IMR-90 (cell line): ENCODE results near the gene RET. TPM values are rescaled to one million over a fixed set of nuclear protein-coding genes. Genes with fewer than 3 reads are reported as not detected.

Experiments used
- ATAC-seq: fragments of 200-7000 bp; cut with Tn5 transposase; 2 replicates; pipeline ENCODE4 v1.9.1; 2020; ENCODE audit warnings: low read depth, mild to moderate bottlenecking, moderate library complexity
- BruUV-seq: library from RNA; stranded (reverse); fragments of 400-500 nt; replicated peaks from 2 replicates; lab custom pipeline; 2021; lab: Mats Ljungman, UMichigan
- CTCF ChIA-PET: fragments of 300-600 bp; formaldehyde crosslinking; extraction: SDS; loops from one replicate; lab custom pipeline; 2021; ENCODE audit warnings: antibody characterized with exemption; lab: Yijun Ruan, JAX
- POLR2A ChIA-PET: fragments of 300-600 bp; sonication (Branson Sonifier 250); formaldehyde crosslinking; loops from one replicate; lab custom pipeline; 2022; ENCODE audit warnings: antibody characterized with exemption; ENCODE audit not compliant: unreplicated experiment; lab: Charles Lee
- DNase-seq: peaks from one replicate; pipeline ENCODE4 v3.0.0; 2013
- H2AFZ ChIP-seq: replicated peaks from 2 replicates; pipeline ENCODE3; 2013; ENCODE audit warnings: low read length, mild to moderate bottlenecking; ENCODE audit not compliant: poor library complexity
- H2AK5ac ChIP-seq: 2 replicates; pipeline ENCODE4 v1.6.1; 2013; ENCODE audit warnings: low read depth, low read length, inconsistent platforms
- H2AK9ac ChIP-seq: replicated peaks from 2 replicates; pipeline ENCODE3; 2013; ENCODE audit warnings: mild to moderate bottlenecking, low read depth, low read length, moderate library complexity; ENCODE audit not compliant: poor library complexity
- H2BK120ac ChIP-seq: 2 replicates; pipeline ENCODE4 v1.6.1; 2013; ENCODE audit warnings: low read depth, low read length, inconsistent platforms
- H2BK15ac ChIP-seq: 3 replicates; pipeline ENCODE4 v1.6.1; 2013; ENCODE audit warnings: low read depth, low read length, inconsistent platforms
- H2BK20ac ChIP-seq: 2 replicates; pipeline ENCODE4 v1.6.1; 2013; ENCODE audit warnings: low read depth, mild to moderate bottlenecking, inconsistent platforms, low read length, moderate library complexity
- H2BK5ac ChIP-seq: 2 replicates; pipeline ENCODE4 v1.6.1; 2013; ENCODE audit warnings: mild to moderate bottlenecking, low read depth, low read length, inconsistent platforms; ENCODE audit not compliant: poor library complexity, severe bottlenecking
- H3K14ac ChIP-seq: replicated peaks from 2 replicates; pipeline ENCODE4 v1.6.1; 2013; ENCODE audit warnings: low read depth, low read length, inconsistent platforms
- H3K18ac ChIP-seq: 2 replicates; pipeline ENCODE4 v1.6.1; 2013; ENCODE audit warnings: low read depth, low read length, control low read depth
- H3K23ac ChIP-seq: 2 replicates; pipeline ENCODE4 v1.6.1; 2013; ENCODE audit warnings: low read depth, low read length, inconsistent platforms
- H3K27ac ChIP-seq: 2 replicates; pipeline ENCODE4 v1.5.1; 2013; ENCODE audit warnings: mild to moderate bottlenecking, control low read depth, low read length; ENCODE audit not compliant: insufficient read depth
- H3K27me3 ChIP-seq: 2 replicates; pipeline ENCODE4 v1.6.1; 2013; ENCODE audit warnings: low read length; ENCODE audit not compliant: control insufficient read depth, insufficient read depth
- H3K36me3 ChIP-seq: 2 replicates; pipeline ENCODE4 v1.6.1; 2013; ENCODE audit warnings: low read length, mixed read lengths; ENCODE audit not compliant: control insufficient read depth, insufficient read depth
- H3K4ac ChIP-seq: 2 replicates; pipeline ENCODE4 v1.6.1; 2013; ENCODE audit warnings: low read depth, low read length, inconsistent platforms
- H3K4me1 ChIP-seq: 2 replicates; pipeline ENCODE4 v1.6.1; 2013; ENCODE audit warnings: low read length, mixed read lengths; ENCODE audit not compliant: control insufficient read depth, insufficient read depth
- H3K4me2 ChIP-seq: 2 replicates; pipeline ENCODE4 v1.6.1; 2013; ENCODE audit warnings: low read depth, mild to moderate bottlenecking, control low read depth, low read length, moderate library complexity
- H3K4me3 ChIP-seq: 2 replicates; pipeline ENCODE4 v1.5.1; 2013; ENCODE audit warnings: low read depth, mild to moderate bottlenecking, control low read depth, low read length, moderate library complexity; ENCODE audit not compliant: insufficient read depth
- H3K56ac ChIP-seq: 2 replicates; pipeline ENCODE4 v1.6.1; 2013; ENCODE audit warnings: low read length, inconsistent platforms; ENCODE audit not compliant: insufficient read depth; ENCODE audit errors: extremely low read depth
- H3K79me1 ChIP-seq, 2 experiments: 2 replicates each; pipeline ENCODE4 v1.6.1; 2013; ENCODE audit warnings: low read length in 2 of 2, inconsistent platforms in 1 of 2, low read depth in 1 of 2
- H3K9ac ChIP-seq: 2 replicates; pipeline ENCODE4 v1.6.1; 2013; ENCODE audit warnings: low read depth, low read length, control low read depth
- H3K9me1 ChIP-seq: 2 replicates; pipeline ENCODE4 v1.6.1; 2013; ENCODE audit warnings: low read length, inconsistent platforms; ENCODE audit not compliant: insufficient read depth
- H3K9me3 ChIP-seq: 2 replicates; pipeline ENCODE4 v1.6.1; 2013; ENCODE audit warnings: low read length; ENCODE audit not compliant: control insufficient read depth, insufficient read depth
- H4K20me1 ChIP-seq: 2 replicates; pipeline ENCODE4 v1.6.1; 2013; ENCODE audit warnings: low read length, inconsistent platforms; ENCODE audit not compliant: insufficient read depth
- H4K5ac ChIP-seq: 2 replicates; pipeline ENCODE4 v1.6.1; 2013; ENCODE audit warnings: mild to moderate bottlenecking, low read depth, low read length, control low read depth
- H4K8ac ChIP-seq, 2 experiments: 2 replicates each; pipeline ENCODE4 v1.6.1; 2013; ENCODE audit warnings: low read depth in 2 of 2, low read length in 2 of 2, control low read depth in 1 of 2, inconsistent platforms in 1 of 2
- H4K91ac ChIP-seq: 2 replicates; pipeline ENCODE4 v1.6.1; 2013; ENCODE audit warnings: low read depth, low read length, inconsistent platforms; ENCODE audit not compliant: insufficient read depth
- BHLHE40 ChIP-seq: fragments of 150-350 bp; IDR thresholded peaks from 2 replicates; pipeline ENCODE4 v1.6.1; 2016; ENCODE audit warnings: mild to moderate bottlenecking, low read depth, low read length
- CEBPB ChIP-seq: IDR thresholded peaks from 2 replicates; pipeline ENCODE4 v1.6.1; 2012; ENCODE audit warnings: low read depth, low read length, improper control_type of control experiment
- CHD1 ChIP-seq: IDR thresholded peaks from 2 replicates; pipeline ENCODE4 v1.6.1; 2012; ENCODE audit warnings: low read depth, low read length, improper control_type of control experiment
- CTCF ChIP-seq: conservative IDR thresholded peaks from 2 replicates; pipeline ENCODE4 v1.5.1; 2012; ENCODE audit warnings: mild to moderate bottlenecking, low read depth, low read length, improper control_type of control experiment
- ELK1 ChIP-seq: fragments of 150-350 bp; IDR thresholded peaks from 2 replicates; pipeline ENCODE4 v1.6.1; 2016; ENCODE audit warnings: low read depth, mild to moderate bottlenecking, low read length, moderate library complexity, borderline replicate concordance
- FOS ChIP-seq: fragments of 150-350 bp; IDR thresholded peaks from 2 replicates; pipeline ENCODE4 v1.6.1; 2016; ENCODE audit warnings: low read depth, low read length
- MAFK ChIP-seq: IDR thresholded peaks from 2 replicates; pipeline ENCODE4 v1.6.1; 2012; ENCODE audit warnings: low read depth, low read length, improper control_type of control experiment
- MAZ ChIP-seq: IDR thresholded peaks from 2 replicates; pipeline ENCODE4 v1.6.1; 2012; ENCODE audit warnings: low read depth, mild to moderate bottlenecking, low read length, improper control_type of control experiment, moderate library complexity, borderline replicate concordance
- MXI1 ChIP-seq: IDR thresholded peaks from 2 replicates; pipeline ENCODE4 v1.6.1; 2012; ENCODE audit warnings: low read depth, mild to moderate bottlenecking, low read length, moderate library complexity, borderline replicate concordance
- POLR2A ChIP-seq: IDR thresholded peaks from 2 replicates; pipeline ENCODE4 v1.6.1; 2012; ENCODE audit warnings: mild to moderate bottlenecking, low read depth, low read length
- RAD21 ChIP-seq: IDR thresholded peaks from 2 replicates; pipeline ENCODE4 v1.6.1; 2012; ENCODE audit warnings: low read length, improper control_type of control experiment
- RCOR1 ChIP-seq: IDR thresholded peaks from 2 replicates; pipeline ENCODE4 v1.6.1; 2012; ENCODE audit warnings: mild to moderate bottlenecking, low read length, improper control_type of control experiment; ENCODE audit not compliant: insufficient replicate concordance
- RFX5 ChIP-seq: IDR thresholded peaks from 2 replicates; pipeline ENCODE4 v1.8.0; 2012; ENCODE audit warnings: low read depth, mild to moderate bottlenecking, low read length, moderate library complexity
- SMC3 ChIP-seq: fragments of 150-350 bp; IDR thresholded peaks from 2 replicates; pipeline ENCODE4 v1.6.1; 2016; ENCODE audit warnings: low read depth, mild to moderate bottlenecking, antibody characterized with exemption, low read length, moderate library complexity
- USF2 ChIP-seq: fragments of 150-350 bp; IDR thresholded peaks from 2 replicates; pipeline ENCODE4 v1.6.1; 2017; ENCODE audit warnings: mild to moderate bottlenecking, antibody characterized with exemption, low read length, low read depth
- WGBS, 2 experiments: methylation state at CpG; one replicate each; pipeline versions ENCODE4 v1.1.5 to v1.1.7; 2013; ENCODE audit warnings: missing lambda C conversion rate in 2 of 2; ENCODE audit not compliant: insufficient read length in 1 of 2; ENCODE audit errors: extremely low coverage in 2 of 2; 5-methylcytosine and 5-hydroxymethylcytosine counted together
- dilution Hi-C: fragments of 300-500 bp; cut with HindIII; formaldehyde crosslinking; loops from one replicate; pipeline ENCODE4 v1.14.3; 2018; ENCODE audit warnings: low sequenced_read_pairs; ENCODE audit not compliant: unreplicated experiment
- in situ Hi-C: fragments of 300-500 bp; cut with MboI; formaldehyde crosslinking; loops from 3 replicates; pipeline ENCODE4 v1.14.3; 2019; ENCODE audit warnings: low sequenced_read_pairs, inconsistent platforms, mixed read lengths
- intact Hi-C: fragments of 100-400 bp; cut with micrococcal nuclease; formaldehyde crosslinking; loops from 2 replicates; pipeline ENCODE4 v1.10.0; 2022
- polyA plus RNA-seq, 3 experiments: library from polyadenylated mRNA; depleted of rRNA; stranded (reverse); fragments of >200 nt; gene quantifications; 2 replicates each; pipeline ENCODE4 v1.2.3, GENCODE V29; 2012; ENCODE audit warnings: low replicate concordance in 1 of 3
- total RNA-seq: library from RNA; depleted of rRNA; stranded (reverse); fragments of >200 nt; gene quantifications from 2 replicates; pipeline ENCODE4 v1.2.3, GENCODE V29; 2012

RET gene
- total and polyA plus RNA-seq, 2 of the 4 experiments (the other 2 are of a cell fraction): 0.10 to 0.18 TPM

- Histone ChIP-seq H3K4me1 (no peaks in the 10 kb centered on the region), H3K4me3 (no peak overlapping the region), H3K18ac (no peak overlapping the region), H4K8ac (no peak overlapping the region), H2BK20ac (no peak overlapping the region), H2AK5ac (no peak overlapping the region), H4K20me1 (no peaks in the 10 kb centered on the region), H2BK120ac (no peak overlapping the region), H2BK5ac (no peak overlapping the region), H3K56ac (no peak overlapping the region), H3K27ac (no peak overlapping the region), H3K36me3 (no peaks in the 10 kb centered on the region), H3K9me3 (no peaks in the 10 kb centered on the region), H2AFZ (no peak overlapping the region), H3K9me1 (no peaks in the 10 kb centered on the region), H2BK15ac (no peak overlapping the region), H4K5ac (no peak overlapping the region), H3K14ac (no peak overlapping the region), H3K27me3 (no peaks in the 10 kb centered on the region; the same call in 1 of the 2 replicates), H3K9ac (no peak overlapping the region), H3K79me1 (no peaks in the 10 kb centered on the region), H4K91ac (no peak overlapping the region), H3K4ac (no peak overlapping the region), H2AK9ac (no peak overlapping the region), H3K4me2 (no peak overlapping the region), H3K23ac (no peak overlapping the region)
- intact Hi-C loops (no loop called here), dilution Hi-C loops (no loop called here), in situ Hi-C loops (no loop called here)
- POLR2A ChIA-PET: no interaction called here
- DNase-seq: no peak
- ATAC-seq: no peak
- no TSS peak for BruUV-seq
- 0% methylated on average over 1 of the region's 12 CpGs; no CpG with 5 or more reads in 1 of the 2 experiments for WGBS, 2 experiments
- CTCF ChIA-PET: no interaction called here
- TF ChIP-seq BHLHE40 (no peak), RAD21 (no peak), MAZ (no peak), ELK1 (no peak), FOS (no peak), RCOR1 (no peak), MAFK (no peak), RFX5 (no peak), MXI1 (no peak), CEBPB (no peak), USF2 (no peak), CTCF (no peak), POLR2A (no peak), CHD1 (no peak), SMC3 (no peak)
Observed at GRCh38 chr10:43042503-43043341, 34.1 kb upstream of the RET start.
